ENCODE data around the gene KRTAP6-3.

DNA sequence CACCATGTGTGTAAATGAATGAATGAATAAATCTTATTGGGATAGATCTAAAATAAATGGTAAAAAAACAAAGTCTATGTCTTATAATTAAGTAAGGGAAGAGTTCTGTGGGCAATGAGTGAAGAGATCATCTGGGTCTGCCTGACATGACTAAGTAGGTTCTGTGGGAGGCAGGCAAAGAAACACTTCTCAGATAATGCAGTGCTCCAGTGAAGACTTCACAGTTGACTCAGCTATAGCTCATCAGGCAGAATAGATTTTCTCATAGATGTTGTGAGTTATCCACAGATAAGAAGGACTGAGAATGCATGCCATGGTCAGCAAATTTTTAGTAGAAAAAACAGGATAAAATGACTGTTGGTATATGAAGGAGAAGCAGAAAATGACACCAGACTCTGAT is 14.5 kb upstream of the KRTAP6-3 start:
- no peak for TF ChIP-seq CTCF (IDR thresholded peaks at IDR 0.05)
- no peak for TF ChIP-seq POLR2AphosphoS5 (IDR thresholded peaks at IDR 0.05; ENCODE audit: low read depth, low read length)

Measured in Panc1 (cell line).